Fibroblast of the aortic adventitia (primary cell): ENCODE measurements around the gene VPS35. TPM values are rescaled to one million over a fixed set of nuclear protein-coding genes. Genes with fewer than 3 reads are reported as not detected.

Source experiments
- DNase-seq: peaks from one replicate; pipeline ENCODE4 v3.0.0-alpha.2; 2010; ENCODE audit warnings: low read depth
- H3K4me3 ChIP-seq: 2 replicates; pipeline ENCODE4 v1.5.1; 2011; ENCODE audit warnings: low read depth, mild to moderate bottlenecking, control low read depth, low read length, moderate library complexity
- CTCF ChIP-seq: IDR thresholded peaks from 2 replicates; pipeline ENCODE4 v1.5.1; 2011; ENCODE audit warnings: mild to moderate bottlenecking, low read length, control low read depth, inconsistent platforms; ENCODE audit not compliant: insufficient read depth
- total RNA-seq: library from RNA; depleted of rRNA; stranded (reverse); fragments of >200 nt; gene quantifications from 2 replicates; pipeline ENCODE4 v1.2.3, GENCODE V29; 2012; ENCODE audit warnings: low replicate concordance

VPS35 gene
- total RNA-seq, 1 donor, result 154 TPM

GRCh38 chr16:46702030-46702429, 13.1 kb upstream of the VPS35 start:
- H3K4me3 ChIP-seq, result no peak overlapping the region
- TF ChIP-seq CTCF, result no peak
- DNase-seq, result no peak

GRCh38 chr16:46701615-46702014, 12.6 kb upstream of the VPS35 start:
- TF ChIP-seq CTCF, result no peak
- no peak for DNase-seq
- H3K4me3 ChIP-seq, result no peak overlapping the region

GRCh38 chr16:46700048-46700447, 11.1 kb upstream of the VPS35 start:
- DNase-seq, result no peak
- no peak for TF ChIP-seq CTCF
- no peak overlapping the region for H3K4me3 ChIP-seq

GRCh38 chr16:46696957-46697356, 8.0 kb upstream of the VPS35 start:
- TF ChIP-seq CTCF, result no peak
- no peak overlapping the region for H3K4me3 ChIP-seq
- DNase-seq, result no peak

- H3K4me3 ChIP-seq, result no peak overlapping the region
- no peak for DNase-seq
- no peak for TF ChIP-seq CTCF
These were observed 7.0 kb upstream of the VPS35 start for GRCh38 chr16:46695937-46696336.

GRCh38 chr16:46693598-46693997, 4.6 kb upstream of the VPS35 start:
- no peak overlapping the region for H3K4me3 ChIP-seq
- TF ChIP-seq CTCF, result no peak
- DNase-seq, result no peak

GRCh38 chr16:46691726-46692125, 2.7 kb upstream of the VPS35 start:
- peak overlapping the region; percentile 14 for H3K4me3 ChIP-seq
- DNase-seq, result peak; percentile 72
- no peak for TF ChIP-seq CTCF
